Smooth muscle cell (in vitro differentiated cells): ENCODE data around the gene RNFT2. TPM values are rescaled to one million over a fixed set of nuclear protein-coding genes. Genes with fewer than 3 reads are reported as not detected.

Source experiments
- DNase-seq: peaks from one replicate; lab custom pipeline; 2025; ENCODE audit not compliant: unreplicated experiment; lab: John Stamatoyannopoulos, UW
- H2AFZ ChIP-seq: fragments of 200-600 bp; sonication (generic); 2 replicates; pipeline ENCODE4 v1.6.0; 2016; ENCODE audit warnings: antibody characterized with exemption, low read depth, mild to moderate bottlenecking
- H3F3A ChIP-seq: fragments of 200-600 bp; sonication (generic); 2 replicates; pipeline ENCODE4 v1.6.0; 2017; ENCODE audit warnings: antibody characterized with exemption, low read depth
- H3K27ac ChIP-seq: fragments of 200-600 bp; sonication (generic); 2 replicates; pipeline ENCODE4 v1.5.1; 2016; ENCODE audit warnings: low read depth, mild to moderate bottlenecking
- H3K27me3 ChIP-seq: fragments of 200-600 bp; sonication (generic); 2 replicates; pipeline ENCODE4 v1.6.1; 2016; ENCODE audit warnings: low read depth, mild to moderate bottlenecking
- H3K36me3 ChIP-seq: fragments of 200-600 bp; sonication (generic); 2 replicates; pipeline ENCODE4 v1.5.1; 2016; ENCODE audit warnings: low read depth
- H3K4me1 ChIP-seq: fragments of 200-600 bp; sonication (generic); 2 replicates; pipeline ENCODE4 v1.5.1; 2016; ENCODE audit warnings: low read depth
- H3K4me2 ChIP-seq: fragments of 200-600 bp; sonication (generic); 2 replicates; pipeline ENCODE4 v1.6.0; 2016; ENCODE audit warnings: mild to moderate bottlenecking
- H3K4me3 ChIP-seq: fragments of 200-600 bp; sonication (generic); 2 replicates; pipeline ENCODE4 v1.5.1; 2016; ENCODE audit warnings: mild to moderate bottlenecking
- H3K79me2 ChIP-seq: fragments of 200-600 bp; sonication (generic); 2 replicates; pipeline ENCODE4 v1.6.0; 2016; ENCODE audit warnings: low read depth, mild to moderate bottlenecking
- H3K9ac ChIP-seq: fragments of 200-600 bp; sonication (generic); 2 replicates; pipeline ENCODE4 v1.6.0; 2016; ENCODE audit warnings: low read depth
- H3K9me3 ChIP-seq: fragments of 200-600 bp; sonication (generic); replicated peaks from 2 replicates; pipeline ENCODE4 v1.5.1; 2016; ENCODE audit warnings: low read depth
- H4K20me1 ChIP-seq: fragments of 200-600 bp; sonication (generic); 2 replicates; pipeline ENCODE4 v1.6.0; 2016; ENCODE audit warnings: low read depth
- WGBS: methylation state at CpG from one replicate; pipeline ENCODE4 v1.1.7; 2016; ENCODE audit warnings: low lambda C conversion rate; 5-methylcytosine and 5-hydroxymethylcytosine counted together
- polyA plus RNA-seq: library from polyadenylated mRNA; unstranded; fragments of >200 nt; fragmentation: Nextera tagmentation; extraction: Ambion mirVana; gene quantifications from 2 replicates; pipeline ENCODE4 v1.2.1, GENCODE V29; 2016
- total RNA-seq: library from RNA; depleted of rRNA; stranded (reverse); fragments of >200 nt; gene quantifications from 2 replicates; pipeline ENCODE4 v1.2.3, GENCODE V29; 2014
- TF ChIP-seq, protein P1 (sequence below): fragments of 200-600 bp; sonication (generic); IDR thresholded peaks from 2 replicates; pipeline ENCODE4 v1.5.1; 2017; ENCODE audit warnings: borderline replicate concordance, mild to moderate bottlenecking, antibody characterized with exemption; ENCODE audit not compliant: insufficient read depth, poor library complexity, severe bottlenecking

The RNFT2 gene
- total and polyA plus RNA-seq, 2 experiments from 2014 or later = 2.0 to 2.4 TPM

DNA sequence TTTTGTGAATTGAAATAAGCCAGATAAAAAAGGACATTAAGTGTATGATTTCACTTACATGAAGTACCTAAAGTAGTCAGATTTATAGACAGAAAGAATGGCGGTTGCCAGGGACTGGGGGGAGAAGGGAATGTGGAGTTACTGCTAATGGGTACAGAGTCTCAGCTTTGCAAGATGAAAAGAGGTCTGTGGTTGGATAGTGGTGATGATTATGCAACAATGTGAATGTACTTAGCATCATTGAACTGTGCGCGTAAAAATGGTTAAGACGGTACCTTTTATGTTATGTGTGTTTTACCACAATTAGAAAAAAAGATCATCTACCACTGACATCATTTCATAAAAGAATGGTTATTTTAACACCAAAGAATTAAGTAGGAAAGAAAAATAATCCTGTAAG is 35.9 kb downstream of the RNFT2 start:
- no peaks in the 10 kb centered on the region for H3F3A ChIP-seq
- no peaks in the 10 kb centered on the region for H3K79me2 ChIP-seq
- H3K4me3 ChIP-seq = no peak overlapping the region
- no peaks in the 10 kb centered on the region for H3K27me3 ChIP-seq
- no peak overlapping the region for H3K9ac ChIP-seq
- no peak overlapping the region for H3K4me2 ChIP-seq
- H2AFZ ChIP-seq = no peak overlapping the region
- TF ChIP-seq, protein P1, sequence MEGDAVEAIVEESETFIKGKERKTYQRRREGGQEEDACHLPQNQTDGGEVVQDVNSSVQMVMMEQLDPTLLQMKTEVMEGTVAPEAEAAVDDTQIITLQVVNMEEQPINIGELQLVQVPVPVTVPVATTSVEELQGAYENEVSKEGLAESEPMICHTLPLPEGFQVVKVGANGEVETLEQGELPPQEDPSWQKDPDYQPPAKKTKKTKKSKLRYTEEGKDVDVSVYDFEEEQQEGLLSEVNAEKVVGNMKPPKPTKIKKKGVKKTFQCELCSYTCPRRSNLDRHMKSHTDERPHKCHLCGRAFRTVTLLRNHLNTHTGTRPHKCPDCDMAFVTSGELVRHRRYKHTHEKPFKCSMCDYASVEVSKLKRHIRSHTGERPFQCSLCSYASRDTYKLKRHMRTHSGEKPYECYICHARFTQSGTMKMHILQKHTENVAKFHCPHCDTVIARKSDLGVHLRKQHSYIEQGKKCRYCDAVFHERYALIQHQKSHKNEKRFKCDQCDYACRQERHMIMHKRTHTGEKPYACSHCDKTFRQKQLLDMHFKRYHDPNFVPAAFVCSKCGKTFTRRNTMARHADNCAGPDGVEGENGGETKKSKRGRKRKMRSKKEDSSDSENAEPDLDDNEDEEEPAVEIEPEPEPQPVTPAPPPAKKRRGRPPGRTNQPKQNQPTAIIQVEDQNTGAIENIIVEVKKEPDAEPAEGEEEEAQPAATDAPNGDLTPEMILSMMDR = no peak
- H3K4me1 ChIP-seq = no peaks in the 10 kb centered on the region
- WGBS = 72% methylated on average over 4 of the region's 4 CpGs
- no peaks in the 10 kb centered on the region for H3K36me3 ChIP-seq
- no peak for DNase-seq
- no peak overlapping the region for H3K27ac ChIP-seq
- H4K20me1 ChIP-seq = no peaks in the 10 kb centered on the region
- no peaks in the 10 kb centered on the region for H3K9me3 ChIP-seq

DNA sequence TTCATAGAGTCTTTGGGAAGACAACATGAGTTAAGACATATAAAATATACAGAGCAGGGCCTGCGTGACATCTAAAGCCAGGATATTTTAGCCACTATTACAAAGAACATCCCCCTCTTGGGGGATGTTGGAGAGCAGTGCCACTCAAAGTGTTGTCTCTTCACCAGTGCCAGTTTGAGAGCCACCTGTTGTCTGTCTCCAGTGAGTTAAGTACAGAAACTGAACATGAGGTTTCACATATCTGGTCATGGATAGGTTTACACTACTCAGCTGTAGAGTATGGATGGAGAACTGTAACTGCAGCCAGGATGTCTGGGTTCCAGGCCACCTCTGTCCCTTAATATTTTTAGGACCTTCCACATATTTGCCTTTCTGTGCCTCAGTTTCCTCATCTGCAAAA is 39.1 kb downstream of the RNFT2 start:
- Histone ChIP-seq H2AFZ (no peak overlapping the region), H3F3A (no peaks in the 10 kb centered on the region), H3K79me2 (no peaks in the 10 kb centered on the region), H3K4me1 (no peaks in the 10 kb centered on the region), H3K27me3 (no peaks in the 10 kb centered on the region), H3K9me3 (no peaks in the 10 kb centered on the region), H4K20me1 (no peaks in the 10 kb centered on the region), H3K27ac (no peak overlapping the region), H3K36me3 (no peaks in the 10 kb centered on the region), H3K9ac (no peak overlapping the region), H3K4me3 (no peak overlapping the region), H3K4me2 (no peak overlapping the region)
- TF ChIP-seq, protein P1 = no peak
- no peak for DNase-seq
- WGBS = 96% methylated on average over 1 of the region's 1 CpG

DNA sequence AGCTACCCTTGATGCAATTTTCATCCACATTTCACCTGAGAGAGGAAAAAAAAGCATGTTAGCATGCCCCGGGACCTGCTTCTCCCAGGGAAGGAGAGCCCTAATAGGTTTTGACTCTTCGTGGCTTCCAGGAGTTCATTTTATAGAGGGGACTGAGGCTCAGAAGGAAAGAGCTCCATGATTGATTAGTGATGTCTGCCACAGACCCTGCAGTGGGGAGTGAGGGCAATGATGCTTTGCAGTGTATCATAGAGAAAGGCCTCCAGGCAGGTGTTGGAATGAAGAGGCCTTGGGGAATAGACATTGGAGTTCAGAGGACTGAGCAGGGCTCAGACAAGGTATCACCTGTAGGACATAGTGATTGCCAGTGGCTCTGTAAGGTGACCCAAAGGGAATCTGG is 41.5 kb downstream of the RNFT2 start:
- H3K4me3 ChIP-seq = no peak overlapping the region
- no peak overlapping the region for H3K27ac ChIP-seq
- TF ChIP-seq, protein P1 = no peak
- DNase-seq = no peak
- no peaks in the 10 kb centered on the region for H4K20me1 ChIP-seq
- no peak overlapping the region for H3K9ac ChIP-seq
- no peaks in the 10 kb centered on the region for H3F3A ChIP-seq
- H3K4me1 ChIP-seq = no peaks in the 10 kb centered on the region
- no peak overlapping the region for H3K4me2 ChIP-seq
- H3K79me2 ChIP-seq = no peaks in the 10 kb centered on the region
- H3K36me3 ChIP-seq = no peaks in the 10 kb centered on the region
- 97% methylated on average over 2 of the region's 2 CpGs for WGBS
- no peaks in the 10 kb centered on the region for H3K27me3 ChIP-seq
- H3K9me3 ChIP-seq = no peaks in the 10 kb centered on the region
- H2AFZ ChIP-seq = no peak overlapping the region

DNA sequence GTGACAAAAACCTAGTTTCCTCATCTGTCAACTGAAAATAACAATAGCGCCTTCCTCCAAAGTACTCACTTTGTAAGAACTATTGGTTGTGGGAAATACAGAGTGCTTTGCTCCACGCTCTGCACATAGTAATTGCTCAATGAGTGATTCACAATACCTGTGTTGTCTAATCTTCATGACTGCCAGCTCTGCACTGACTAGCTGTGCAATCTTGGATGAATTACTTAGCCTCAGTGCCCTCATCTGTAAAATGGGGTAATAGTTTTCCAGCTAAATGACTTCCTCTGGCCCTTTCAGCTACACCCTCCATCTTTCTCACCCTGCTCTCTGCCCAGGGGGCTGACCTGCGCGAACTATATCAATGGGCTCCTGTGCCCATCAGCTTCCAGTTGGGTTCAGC is 42.8 kb downstream of the RNFT2 start:
- H3K9ac ChIP-seq = no peak overlapping the region
- H3K4me1 ChIP-seq = no peaks in the 10 kb centered on the region
- DNase-seq = no peak
- H3K36me3 ChIP-seq = no peaks in the 10 kb centered on the region
- H2AFZ ChIP-seq = no peak overlapping the region
- no peaks in the 10 kb centered on the region for H3K79me2 ChIP-seq
- no peak overlapping the region for H3K27ac ChIP-seq
- no peak overlapping the region for H3K4me2 ChIP-seq
- no peaks in the 10 kb centered on the region for H4K20me1 ChIP-seq
- 73% methylated on average over 4 of the region's 4 CpGs for WGBS
- TF ChIP-seq, protein P1 = no peak
- H3F3A ChIP-seq = no peaks in the 10 kb centered on the region
- H3K4me3 ChIP-seq = no peak overlapping the region
- H3K27me3 ChIP-seq = no peaks in the 10 kb centered on the region
- H3K9me3 ChIP-seq = no peaks in the 10 kb centered on the region
